HepG2 (cell line): ENCODE measurements around the gene SLFN12L. TPM values are rescaled to one million over a fixed set of nuclear protein-coding genes. Genes with fewer than 3 reads are reported as not detected.

Experiments
- ATAC-seq: fragments of 200-7000 bp; cut with Tn5 transposase; 3 replicates; pipeline ENCODE4 v1.9.1; 2020; ENCODE audit warnings: mild to moderate bottlenecking, moderate library complexity
- BruUV-seq: library from RNA; stranded (reverse); fragments of 400-500 nt; replicated peaks from 2 replicates; lab custom pipeline; 2021; lab: Mats Ljungman, UMichigan
- CTCF ChIA-PET: fragments of 300-600 bp; formaldehyde crosslinking; extraction: SDS; loops from one replicate; lab custom pipeline; 2021; ENCODE audit warnings: low total read pairs, inconsistent platforms, low intra/inter-chr PET ratio; lab: Yijun Ruan, JAX
- POLR2A ChIA-PET: fragments of 350-600 bp; sonication (Branson Sonifier 250); formaldehyde crosslinking; loops from one replicate; lab custom pipeline; 2020; ENCODE audit warnings: antibody characterized with exemption, inconsistent platforms; lab: Yijun Ruan, JAX
- DNase-seq: peaks from one replicate; pipeline ENCODE4 v3.0.0-alpha.2; 2015; ENCODE audit warnings: low spot score
- FAIRE-seq: peaks from 3 replicates; lab custom pipeline; 2011; peaks lifted over from hg19 to GRCh38; lab: Jason Lieb, UNC
- H2AFZ ChIP-seq: one replicate; pipeline ENCODE4 v1.6.1; 2011; ENCODE audit warnings: low read length, inconsistent platforms
- H3K27ac ChIP-seq: fragments of 300-600 bp; 3 replicates; pipeline ENCODE4 v1.8.0; 2011; ENCODE audit warnings: mixed run types, mild to moderate bottlenecking, mixed read lengths, low read length, inconsistent platforms; ENCODE audit not compliant: insufficient read depth; ENCODE audit errors: extremely low read length
- H3K27me3 ChIP-seq, 2 experiments: fragments of 200-600 bp in 1 of 2; 2 replicates in 1 of 2; 3 replicates in 1 of 2; pipeline versions ENCODE4 v1.6.0 to v1.8.0; 2011; ENCODE audit warnings: low read length in 2 of 2, mild to moderate bottlenecking in 2 of 2, moderate library complexity in 2 of 2, inconsistent platforms in 1 of 2; ENCODE audit not compliant: insufficient read depth in 2 of 2, control insufficient read depth in 1 of 2
- H3K36me3 ChIP-seq, 2 experiments: fragments of 200-600 bp in 1 of 2; replicated peaks in 1 of 2; 2 replicates in 1 of 2; 3 replicates in 1 of 2; pipeline versions ENCODE4 v1.5.1 to v1.8.0; 2011; ENCODE audit warnings: low read length in 2 of 2, inconsistent platforms in 1 of 2; ENCODE audit not compliant: insufficient read depth in 2 of 2, control insufficient read depth in 1 of 2
- H3K4me1 ChIP-seq: 2 replicates; pipeline ENCODE4 v1.5.1; 2012; ENCODE audit warnings: low read length, inconsistent platforms; ENCODE audit not compliant: insufficient read depth
- H3K4me2 ChIP-seq: 2 replicates; pipeline ENCODE4 v1.6.0; 2011; ENCODE audit warnings: low read depth, low read length, inconsistent platforms
- H3K4me3 ChIP-seq, 3 experiments: fragments of 200-600 bp in 1 of 3; sonication (generic), shearing (Covaris generic) in 1 of 3; replicated peaks in 1 of 3; 2 replicates each; pipeline ENCODE4 v1.5.1; 2011 to 2016; ENCODE audit warnings: low read length in 3 of 3, inconsistent platforms in 2 of 3, low read depth in 2 of 3, mild to moderate bottlenecking in 2 of 3, control low read depth in 1 of 3, mixed read lengths in 1 of 3; ENCODE audit not compliant: insufficient read depth in 1 of 3
- H3K79me2 ChIP-seq: one replicate; pipeline ENCODE4 v1.6.1; 2011; ENCODE audit warnings: low read length, inconsistent platforms; ENCODE audit not compliant: insufficient read depth
- H3K9ac ChIP-seq: 2 replicates; pipeline ENCODE4 v1.6.0; 2011; ENCODE audit warnings: mild to moderate bottlenecking, low read depth, low read length, inconsistent platforms; ENCODE audit not compliant: insufficient read depth
- H3K9me3 ChIP-seq: 2 replicates; pipeline ENCODE4 v1.5.1; 2012; ENCODE audit warnings: mild to moderate bottlenecking, low read length
- H4K20me1 ChIP-seq: 2 replicates; pipeline ENCODE4 v1.6.0; 2011; ENCODE audit warnings: inconsistent platforms, mild to moderate bottlenecking, low read length, moderate library complexity; ENCODE audit not compliant: insufficient read depth
- ARNT2 ChIP-seq: sonication (generic); formaldehyde crosslinking; IDR thresholded peaks from 2 replicates; pipeline ENCODE4 v1.8.0; 2022; ENCODE audit warnings: mild to moderate bottlenecking, low read depth, missing genetic modification reagents, moderate library complexity
- BRCA1 ChIP-seq: sonication (generic); formaldehyde crosslinking; IDR thresholded peaks from 2 replicates; pipeline ENCODE4 v1.4.0; 2020; ENCODE audit warnings: missing genetic modification reagents
- CREB3 ChIP-seq: sonication (generic); formaldehyde crosslinking; IDR thresholded peaks from 2 replicates; pipeline ENCODE4 v1.5.0; 2020; ENCODE audit warnings: missing genetic modification reagents
- ELF4 ChIP-seq: sonication (generic); formaldehyde crosslinking; IDR thresholded peaks from 2 replicates; pipeline ENCODE4 v1.5.0; 2020; ENCODE audit warnings: missing genetic modification reagents, mild to moderate bottlenecking, moderate library complexity, borderline replicate concordance
- GATAD2A ChIP-seq: IDR thresholded peaks from 2 replicates; pipeline ENCODE4 v1.6.1; 2016
- HOXA9 ChIP-seq: sonication (generic); formaldehyde crosslinking; IDR thresholded peaks from 2 replicates; pipeline ENCODE4 v1.8.1; 2022; ENCODE audit warnings: missing genetic modification reagents, mild to moderate bottlenecking, moderate library complexity, borderline replicate concordance
- KDM5A ChIP-seq: fragments of 200-600 bp; sonication (generic); IDR thresholded peaks from 2 replicates; pipeline ENCODE4 v1.7.0; 2018; ENCODE audit warnings: antibody characterized with exemption, mild to moderate bottlenecking, low read length, borderline replicate concordance
- KLF13 ChIP-seq: sonication (generic); formaldehyde crosslinking; IDR thresholded peaks from 2 replicates; pipeline ENCODE4 v1.4.0; 2020; ENCODE audit warnings: mild to moderate bottlenecking, missing genetic modification reagents
- MEF2D ChIP-seq: sonication (generic); formaldehyde crosslinking; IDR thresholded peaks from 2 replicates; pipeline ENCODE4 v1.5.1; 2020; ENCODE audit warnings: mild to moderate bottlenecking, missing genetic modification reagents
- MTF1 ChIP-seq: sonication (generic); formaldehyde crosslinking; IDR thresholded peaks from 2 replicates; pipeline ENCODE4 v1.5.0; 2020; ENCODE audit warnings: missing genetic modification reagents
- NKX3-1 ChIP-seq: sonication (generic); formaldehyde crosslinking; IDR thresholded peaks from 2 replicates; pipeline ENCODE4 v1.5.0; 2020; ENCODE audit warnings: missing genetic modification reagents
- PRDM10 ChIP-seq: sonication (generic); formaldehyde crosslinking; IDR thresholded peaks from 2 replicates; pipeline ENCODE4 v1.4.0; 2020; ENCODE audit warnings: low read depth, missing genetic modification reagents
- RFX3 ChIP-seq: IDR thresholded peaks from 2 replicates; pipeline ENCODE4 v1.6.1; 2016; ENCODE audit warnings: missing biosample characterization, missing genetic modification reagents
- SMYD3 ChIP-seq: sonication (generic); formaldehyde crosslinking; IDR thresholded peaks from 2 replicates; pipeline ENCODE4 v1.8.1; 2023; ENCODE audit warnings: mild to moderate bottlenecking, missing genetic modification reagents
- TCF7L2 ChIP-seq: IDR thresholded peaks from 2 replicates; pipeline ENCODE4 v1.6.1; 2011; ENCODE audit warnings: mild to moderate bottlenecking, low read depth, low read length, moderate library complexity
- TEAD2 ChIP-seq: sonication (generic); formaldehyde crosslinking; IDR thresholded peaks from 2 replicates; pipeline ENCODE4 v1.9.0; 2021; ENCODE audit warnings: missing genetic modification reagents
- ZFY ChIP-seq: sonication (generic); formaldehyde crosslinking; IDR thresholded peaks from 2 replicates; pipeline ENCODE4 v1.4.0; 2020; ENCODE audit warnings: missing genetic modification reagents
- ZNF354B ChIP-seq: sonication (generic); formaldehyde crosslinking; IDR thresholded peaks from 2 replicates; pipeline ENCODE4 v1.8.0; 2022; ENCODE audit warnings: mild to moderate bottlenecking, missing genetic modification reagents
- ZNF431 ChIP-seq: sonication (generic); formaldehyde crosslinking; IDR thresholded peaks from 2 replicates; pipeline ENCODE4 v1.9.0; 2022; ENCODE audit warnings: missing genetic modification reagents, low read depth, mild to moderate bottlenecking, borderline replicate concordance
- ZNF674 ChIP-seq: sonication (generic); formaldehyde crosslinking; IDR thresholded peaks from 2 replicates; pipeline ENCODE4 v1.5.0; 2020; ENCODE audit warnings: low read depth, mild to moderate bottlenecking, missing genetic modification reagents
- WGBS: methylation state at CpG from one replicate; pipeline ENCODE4 v1.1.6; 2017; ENCODE audit warnings: low lambda C conversion rate; 5-methylcytosine and 5-hydroxymethylcytosine counted together
- in situ Hi-C: cut with HindIII; loops from 2 replicates; pipeline ENCODE4 v1.10.0; 2017; ENCODE audit warnings: low pct_unique_long_range_greater_than_20kb; ENCODE audit not compliant: extremely low pct_ligation_motif_present
- intact Hi-C: fragments of 100-400 bp; cut with micrococcal nuclease; formaldehyde crosslinking; loops from one replicate; pipeline ENCODE4 v1.10.0; 2022; ENCODE audit not compliant: unreplicated experiment
- polyA plus RNA-seq, 8 experiments: library from polyadenylated mRNA; depleted of rRNA in 3 of 8; stranded (reverse) in 7 of 8; unstranded in 1 of 8; fragments of >200 nt; fragmentation: Illumina TruSeq in 4 of 8; extraction: Trizol in 4 of 8; gene quantifications; 2 replicates each; pipeline versions ENCODE4 v1.2.1 to v1.2.3, GENCODE V29; 2011 to 2016; ENCODE audit warnings: low read depth in 4 of 8, missing spikeins in 1 of 8, mixed read lengths in 1 of 8; ENCODE audit not compliant: insufficient read depth in 1 of 8
- total RNA-seq, 5 experiments: library from RNA; depleted of rRNA; stranded (reverse); fragments of >200 nt; fragmentation: Illumina TruSeq; extraction: Trizol; gene quantifications; 2 replicates each; pipeline ENCODE4 v1.2.3, GENCODE V29; 2016; ENCODE audit warnings: low read depth in 1 of 5

The SLFN12L gene
- total and polyA plus RNA-seq, 2 of the 13 experiments (the other 11 are each of a cell fraction or from before 2014, with no cell fraction given) = not detected

- FAIRE-seq = no peak
- Histone ChIP-seq H3K9ac (peak overlapping the region; percentile 86), H2AFZ (no peak overlapping the region), H3K4me1 (peaks cover 25% of the 10 kb centered on the region), H3K4me3 (peak overlapping the region; percentile 84 to 89 (median 85)), H3K36me3 (peaks cover 0 to 7% of the 10 kb centered on the region in 2 experiments; a peak in 1 of 5 replicates), H3K4me2 (peak overlapping the region; percentile 86), H3K9me3 (no peaks in the 10 kb centered on the region), H3K27ac (peak overlapping the region; percentile 83), H4K20me1 (no peaks in the 10 kb centered on the region), H3K27me3 (no peaks in the 10 kb centered on the region; a peak in 1 of 5 replicates), H3K79me2 (peaks cover 7% of the 10 kb centered on the region)
- intact Hi-C loops = no loop called here
- POLR2A ChIA-PET = interaction anchor here (0.9 to 4.1 kb wide), 14 partner anchors 9 to 438 kb away, joined by 3 to 73 read pairs (median 4); partner anchors contain the start of genes AP2B1, RASL10B, SLFN5 and TAF15
- TSS peak; percentile 75 for BruUV-seq
- in situ Hi-C loops = no loop called here
- 1% methylated on average over 11 of the region's 11 CpGs for WGBS
- peak; percentile 16; the same call in 1 of the 3 replicates for ATAC-seq
- no peak for DNase-seq
- CTCF ChIA-PET = no interaction called here
- no peak for TF ChIP-seq ZNF431 (CRISPR knock-in tag)
- no peak for TF ChIP-seq CREB3 (CRISPR knock-in tag)
- no peak for TF ChIP-seq PRDM10 (CRISPR knock-in tag)
- no peak for TF ChIP-seq ELF4 (CRISPR knock-in tag)
- 0 out of 2 replicates have a peak, but pooled peaks have one; percentile 3 for TF ChIP-seq MTF1 (CRISPR knock-in tag)
- TF ChIP-seq ARNT2 (CRISPR knock-in tag) = 0 out of 2 replicates have a peak, but pooled peaks have one; percentile 9
- peak; percentile 2; the same call in 1 of the 2 replicates for TF ChIP-seq HOXA9 (CRISPR knock-in tag)
- TF ChIP-seq TCF7L2 = no peak
- no peak for TF ChIP-seq GATAD2A (CRISPR knock-in tag)
- 0 out of 2 replicates have a peak, but pooled peaks have one; percentile 8 for TF ChIP-seq TEAD2
- no peak for TF ChIP-seq KLF13 (CRISPR knock-in tag)
- no peak for TF ChIP-seq RFX3 (CRISPR knock-in tag)
- no peak for TF ChIP-seq ZNF354B (CRISPR knock-in tag)
- TF ChIP-seq ZNF674 = no peak
- TF ChIP-seq BRCA1 (CRISPR knock-in tag) = 0 out of 2 replicates have a peak, but pooled peaks have one; percentile 8
- 0 out of 2 replicates have a peak, but pooled peaks have one; percentile 1 for TF ChIP-seq MEF2D (CRISPR knock-in tag)
- TF ChIP-seq NKX3-1 (CRISPR knock-in tag) = 0 out of 2 replicates have a peak, but pooled peaks have one; percentile 4
- TF ChIP-seq SMYD3 (CRISPR knock-in tag) = peak; percentile 9; the same call in 1 of the 2 replicates
- peak; percentile 22; the same call in 1 of the 2 replicates for TF ChIP-seq KDM5A
- TF ChIP-seq ZFY (CRISPR knock-in tag) = no peak
These were observed 41.5 kb upstream of the SLFN12L start for GRCh38 chr17:35578929-35579432.
